Measurements from ENCODE around the gene RNU7-1. TPM values are rescaled to one million over a fixed set of nuclear protein-coding genes. Genes with fewer than 3 reads are reported as not detected.
A peak's percentile ranks its signal among the peaks of the same experiment; 100 is the strongest.

RNU7-1 gene
- polyA plus RNA-seq, 1 donor, result not detected

DNA sequence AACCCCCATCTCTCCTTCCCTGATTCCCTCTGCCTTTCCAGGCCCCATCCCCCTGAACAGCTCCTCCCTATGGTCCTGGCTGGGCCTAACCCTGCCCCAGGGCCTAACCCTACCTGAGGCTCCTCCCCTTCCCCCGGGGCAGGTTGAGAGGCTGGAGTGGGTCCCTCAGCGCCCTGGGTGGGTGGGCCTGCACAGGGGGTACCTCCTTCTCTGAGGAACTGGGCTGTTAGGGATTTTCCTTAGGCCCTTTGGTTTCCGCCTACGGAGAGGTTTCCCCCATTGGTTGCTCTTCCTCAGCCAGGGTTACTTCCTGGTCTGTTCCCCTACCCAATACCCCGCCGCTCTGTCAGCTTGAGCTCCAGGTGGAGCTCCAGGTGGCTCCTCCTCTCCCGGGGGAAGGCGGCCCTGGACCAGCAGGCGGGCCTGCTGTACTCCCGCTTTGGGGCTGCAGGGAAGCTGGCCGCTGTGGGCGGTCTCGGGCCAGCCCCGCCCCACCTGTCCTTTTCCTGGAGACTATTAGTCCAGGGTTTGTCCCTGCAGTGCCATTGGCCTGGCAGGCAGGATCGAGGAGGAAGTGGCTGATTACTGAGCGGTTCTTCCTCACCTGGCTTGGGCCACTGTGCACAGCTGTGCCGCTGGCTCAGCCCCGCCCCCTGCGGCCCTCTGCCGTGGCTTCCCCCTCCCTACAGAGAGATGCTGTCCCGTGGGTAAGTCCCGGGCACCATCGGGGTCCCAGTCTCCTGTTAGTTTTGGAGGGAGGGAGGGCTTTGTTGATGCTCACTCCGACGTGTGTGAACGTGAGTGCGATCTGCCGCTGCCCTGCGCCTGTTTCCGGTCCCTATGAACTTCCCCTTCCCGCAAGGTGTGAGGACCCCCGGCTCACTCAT lies 2.7 kb downstream of the RNU7-1 start:
- Histone ChIP-seq H3K36me3 (ENCODE audit: control insufficient read depth, insufficient read depth, low read length) (peaks cover 14% of the 10 kb centered on the region), H3K9me3 (ENCODE audit: control insufficient read depth, low read depth, low read length) (no peaks in the 10 kb centered on the region), H3K27me3 (ENCODE audit: control insufficient read depth, insufficient read depth, low read length) (no peaks in the 10 kb centered on the region), H3K4me1 (ENCODE audit: control insufficient read depth, insufficient read depth, low read length) (peaks cover 25% of the 10 kb centered on the region), H3K4me3 (ENCODE audit: low read length) (peak overlapping the region; percentile 57), H3K27ac (ENCODE audit: low read length) (peak overlapping the region; percentile 98)
- peak; percentile 97 to 99 for DNase-seq
- no CpG with 5 or more reads among the region's 32 CpGs for WGBS (ENCODE audit: insufficient coverage, low lambda C conversion rate)

DNA sequence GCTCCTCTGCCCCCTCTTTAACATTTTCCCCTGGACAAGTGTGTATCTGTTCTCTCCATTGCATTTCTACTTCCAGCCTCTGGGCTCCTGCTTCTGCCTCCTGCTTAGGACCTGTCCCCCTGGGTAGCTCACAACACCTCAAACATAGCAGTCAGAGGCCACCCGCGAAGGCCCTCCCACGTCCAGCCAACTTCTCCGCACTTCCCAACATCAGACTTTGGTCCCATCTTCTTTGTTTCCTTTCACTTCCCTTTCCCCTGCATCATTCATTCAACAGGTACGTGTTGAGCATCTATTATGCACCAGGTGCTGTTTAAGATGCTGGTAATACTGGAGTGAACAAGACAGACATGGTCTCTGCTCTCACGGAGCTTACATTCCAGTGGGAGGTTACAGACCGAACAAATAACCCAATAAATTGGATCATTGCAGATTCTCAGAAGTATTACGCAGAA lies 3.3 kb downstream of the RNU7-1 start:
- DNase-seq, result no peak
- no peaks in the 10 kb centered on the region for H3K27me3 ChIP-seq (ENCODE audit: control insufficient read depth, insufficient read depth, low read length)
- peaks cover 25% of the 10 kb centered on the region for H3K4me1 ChIP-seq (ENCODE audit: control insufficient read depth, insufficient read depth, low read length)
- H3K4me3 ChIP-seq (ENCODE audit: low read length), result peak overlapping the region; percentile 57
- peak overlapping the region; percentile 30 for H3K27ac ChIP-seq (ENCODE audit: low read length)
- WGBS (ENCODE audit: insufficient coverage, low lambda C conversion rate), result 27% methylated on average over 2 of the region's 8 CpGs
- no peaks in the 10 kb centered on the region for H3K9me3 ChIP-seq (ENCODE audit: control insufficient read depth, low read depth, low read length)
- peaks cover 8% of the 10 kb centered on the region for H3K36me3 ChIP-seq (ENCODE audit: control insufficient read depth, insufficient read depth, low read length)

DNA sequence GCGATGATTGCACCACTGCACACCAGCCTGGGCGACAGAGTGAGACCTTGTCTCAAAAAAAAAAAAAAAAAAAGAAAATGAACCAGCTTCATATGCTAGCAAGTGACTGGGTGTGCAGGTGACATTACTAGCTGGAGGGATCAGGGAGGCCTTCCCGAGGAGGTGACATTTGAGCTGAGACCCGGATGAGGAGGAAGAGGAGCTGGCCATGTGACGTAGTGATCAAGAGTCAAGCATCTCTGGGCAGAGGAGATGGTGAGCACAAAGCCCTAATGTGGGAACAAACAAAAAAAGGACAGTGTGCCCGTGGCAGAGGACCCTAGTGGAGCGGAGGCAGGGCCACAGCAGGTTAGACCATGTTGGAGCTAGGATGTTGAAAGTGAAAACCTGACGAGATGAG lies 4.0 kb downstream of the RNU7-1 start:
- no peaks in the 10 kb centered on the region for H3K27me3 ChIP-seq (ENCODE audit: control insufficient read depth, insufficient read depth, low read length)
- no peak overlapping the region for H3K4me3 ChIP-seq (ENCODE audit: low read length)
- DNase-seq, result no peak
- 77% methylated on average over 3 of the region's 8 CpGs for WGBS (ENCODE audit: insufficient coverage, low lambda C conversion rate)
- H3K27ac ChIP-seq (ENCODE audit: low read length), result no peak overlapping the region
- no peaks in the 10 kb centered on the region for H3K9me3 ChIP-seq (ENCODE audit: control insufficient read depth, low read depth, low read length)
- H3K36me3 ChIP-seq (ENCODE audit: control insufficient read depth, insufficient read depth, low read length), result peaks cover 3% of the 10 kb centered on the region
- H3K4me1 ChIP-seq (ENCODE audit: control insufficient read depth, insufficient read depth, low read length), result peaks cover 25% of the 10 kb centered on the region

DNA sequence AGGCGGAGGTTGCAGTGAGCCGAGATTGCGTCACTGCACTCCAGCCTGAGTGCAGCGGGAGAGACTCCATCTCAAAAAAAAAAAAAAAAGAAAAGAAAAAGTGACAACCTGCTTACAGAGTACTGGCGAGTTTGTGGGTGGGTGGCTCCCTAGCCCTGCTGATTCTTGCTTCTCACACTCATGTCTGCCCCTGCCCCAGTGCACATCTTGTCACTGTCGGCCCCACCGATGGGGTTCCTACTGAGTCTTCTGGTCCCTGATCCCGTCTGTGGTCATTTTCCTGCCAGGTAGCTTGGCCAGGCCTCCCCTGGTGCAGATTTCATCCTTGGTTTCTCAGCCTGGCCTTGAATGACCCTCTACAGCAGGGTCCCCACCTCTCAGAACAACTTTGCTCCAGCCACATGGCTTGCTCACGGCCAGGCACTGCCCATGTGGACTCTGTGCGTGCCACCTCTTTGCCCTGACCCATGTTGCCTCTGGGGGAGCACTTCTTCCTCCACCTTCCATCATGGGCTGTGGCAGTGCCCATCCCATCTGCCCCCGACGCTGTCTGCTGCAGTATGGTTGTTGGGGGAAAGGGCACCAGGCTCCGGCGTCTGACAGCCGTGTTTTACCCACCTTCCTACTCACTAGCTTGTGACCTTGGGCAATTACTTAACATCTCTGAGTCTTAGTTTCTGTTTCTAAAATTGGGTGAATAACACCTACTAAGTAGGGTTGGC lies 5.4 kb downstream of the RNU7-1 start:
- DNase-seq, result no peak
- Histone ChIP-seq H3K27ac (ENCODE audit: low read length) (no peak overlapping the region), H3K27me3 (ENCODE audit: control insufficient read depth, insufficient read depth, low read length) (no peaks in the 10 kb centered on the region), H3K36me3 (ENCODE audit: control insufficient read depth, insufficient read depth, low read length) (peaks cover 2% of the 10 kb centered on the region), H3K9me3 (ENCODE audit: control insufficient read depth, low read depth, low read length) (no peaks in the 10 kb centered on the region), H3K4me3 (ENCODE audit: low read length) (no peak overlapping the region), H3K4me1 (ENCODE audit: control insufficient read depth, insufficient read depth, low read length) (peaks cover 21% of the 10 kb centered on the region)
- WGBS (ENCODE audit: insufficient coverage, low lambda C conversion rate), result 100% methylated on average over 1 of the region's 15 CpGs

DNA sequence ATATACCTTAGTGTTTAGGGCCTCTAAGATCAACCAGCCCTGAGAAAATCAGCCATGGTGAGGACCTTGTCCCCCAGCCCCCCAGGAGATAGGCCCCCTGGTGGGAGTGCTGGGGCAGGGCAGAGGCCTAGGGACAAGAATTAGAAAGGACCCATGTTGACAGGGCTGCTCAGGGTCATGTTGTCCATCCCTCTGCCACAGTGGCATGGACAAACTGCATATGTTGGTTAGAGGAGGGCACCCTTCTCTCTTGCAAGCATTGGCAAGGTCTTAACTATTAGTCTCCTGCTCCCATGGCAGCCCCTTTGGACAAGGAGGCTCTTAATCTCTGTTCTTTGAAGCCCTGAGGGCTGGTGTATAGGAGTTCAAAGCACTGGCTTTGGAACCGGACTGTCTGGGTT lies 6.8 kb downstream of the RNU7-1 start:
- Histone ChIP-seq H3K4me3 (ENCODE audit: low read length) (no peak overlapping the region), H3K36me3 (ENCODE audit: control insufficient read depth, insufficient read depth, low read length) (peaks cover 9% of the 10 kb centered on the region), H3K9me3 (ENCODE audit: control insufficient read depth, low read depth, low read length) (no peaks in the 10 kb centered on the region), H3K27ac (ENCODE audit: low read length) (no peak overlapping the region), H3K27me3 (ENCODE audit: control insufficient read depth, insufficient read depth, low read length) (no peaks in the 10 kb centered on the region), H3K4me1 (ENCODE audit: control insufficient read depth, insufficient read depth, low read length) (peaks cover 11% of the 10 kb centered on the region)
- no CpG with 5 or more reads among the region's 1 CpG for WGBS (ENCODE audit: insufficient coverage, low lambda C conversion rate)
- DNase-seq, result no peak

DNA sequence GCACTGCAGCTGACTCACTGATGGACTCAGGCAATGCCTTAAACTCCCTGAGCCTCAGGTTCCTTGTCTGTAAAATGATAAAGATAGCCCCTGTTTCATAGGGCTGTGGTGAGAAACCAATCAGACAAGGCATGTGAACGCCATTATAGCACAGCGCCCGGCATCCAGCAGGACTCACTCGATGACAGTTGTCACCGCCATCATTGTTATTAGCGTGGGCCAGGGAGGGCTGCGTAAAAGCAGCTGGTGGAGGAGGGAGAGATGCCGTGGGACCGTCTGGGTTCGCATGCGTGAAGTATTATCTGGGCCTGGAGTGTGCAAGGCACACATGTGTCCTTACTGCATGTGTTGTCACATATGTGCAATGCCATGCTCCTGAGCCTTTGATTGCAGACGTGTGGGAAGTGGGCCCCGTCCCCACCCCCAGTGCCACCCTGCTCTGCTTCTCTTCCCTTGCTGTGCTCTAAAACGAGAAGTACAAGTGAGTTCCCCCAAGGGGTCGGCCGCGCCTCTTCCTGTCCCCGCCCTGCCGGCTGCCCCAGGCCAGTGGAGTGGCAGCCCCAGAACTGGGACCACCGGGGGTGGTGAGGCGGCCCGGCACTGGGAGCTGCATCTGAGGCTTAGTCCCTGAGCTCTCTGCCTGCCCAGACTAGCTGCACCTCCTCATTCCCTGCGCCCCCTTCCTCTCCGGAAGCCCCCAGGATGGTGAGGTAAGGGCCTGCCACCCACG lies 7.4 kb downstream of the RNU7-1 start, which contains the start of gene PTPN6:
PTPN6 (plus strand) TSS at position 546 of the 730 bp plus-strand sequence; CDS start at position 703, 157 bp downstream.
- Histone ChIP-seq H3K4me1 (ENCODE audit: control insufficient read depth, insufficient read depth, low read length) (peaks cover 5% of the 10 kb centered on the region), H3K27ac (ENCODE audit: low read length) (no peak within 1 kb of the TSS), H3K27me3 (ENCODE audit: control insufficient read depth, insufficient read depth, low read length) (no peaks in the 10 kb centered on the region), H3K36me3 (ENCODE audit: control insufficient read depth, insufficient read depth, low read length) (peaks cover 10% of the 10 kb centered on the region), H3K9me3 (ENCODE audit: control insufficient read depth, low read depth, low read length) (no peaks in the 10 kb centered on the region), H3K4me3 (ENCODE audit: low read length) (peak within 1 kb of the TSS; percentile 38)
- no peak for DNase-seq
- WGBS (ENCODE audit: insufficient coverage, low lambda C conversion rate), result no CpG with 5 or more reads among the region's 25 CpGs

DNA sequence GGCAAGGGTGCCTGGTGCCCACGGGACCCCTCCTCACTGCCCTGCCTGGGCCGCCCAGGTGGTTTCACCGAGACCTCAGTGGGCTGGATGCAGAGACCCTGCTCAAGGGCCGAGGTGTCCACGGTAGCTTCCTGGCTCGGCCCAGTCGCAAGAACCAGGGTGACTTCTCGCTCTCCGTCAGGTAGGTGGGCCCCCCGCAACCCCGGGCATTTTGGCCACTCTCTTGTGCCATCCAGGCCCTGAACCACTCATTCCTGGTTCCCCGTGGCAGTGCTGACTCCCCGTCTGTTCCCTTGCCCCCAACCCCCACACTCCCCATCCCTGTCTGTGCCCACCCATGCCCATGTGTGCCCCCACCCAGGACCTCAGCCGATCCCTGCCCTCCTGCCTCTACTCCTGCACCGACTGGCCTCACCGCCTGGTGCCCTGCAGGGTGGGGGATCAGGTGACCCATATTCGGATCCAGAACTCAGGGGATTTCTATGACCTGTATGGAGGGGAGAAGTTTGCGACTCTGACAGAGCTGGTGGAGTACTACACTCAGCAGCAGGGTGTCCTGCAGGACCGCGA lies 8.0 kb downstream of the RNU7-1 start:
- no peaks in the 10 kb centered on the region for H3K27me3 ChIP-seq (ENCODE audit: control insufficient read depth, insufficient read depth, low read length)
- H3K27ac ChIP-seq (ENCODE audit: low read length), result no peak overlapping the region
- no peaks in the 10 kb centered on the region for H3K9me3 ChIP-seq (ENCODE audit: control insufficient read depth, low read depth, low read length)
- H3K4me1 ChIP-seq (ENCODE audit: control insufficient read depth, insufficient read depth, low read length), result peaks cover 5% of the 10 kb centered on the region
- H3K4me3 ChIP-seq (ENCODE audit: low read length), result peak overlapping the region; percentile 38
- peaks cover 16% of the 10 kb centered on the region for H3K36me3 ChIP-seq (ENCODE audit: control insufficient read depth, insufficient read depth, low read length)
- no peak for DNase-seq
- no CpG with 5 or more reads among the region's 20 CpGs for WGBS (ENCODE audit: insufficient coverage, low lambda C conversion rate)

DNA sequence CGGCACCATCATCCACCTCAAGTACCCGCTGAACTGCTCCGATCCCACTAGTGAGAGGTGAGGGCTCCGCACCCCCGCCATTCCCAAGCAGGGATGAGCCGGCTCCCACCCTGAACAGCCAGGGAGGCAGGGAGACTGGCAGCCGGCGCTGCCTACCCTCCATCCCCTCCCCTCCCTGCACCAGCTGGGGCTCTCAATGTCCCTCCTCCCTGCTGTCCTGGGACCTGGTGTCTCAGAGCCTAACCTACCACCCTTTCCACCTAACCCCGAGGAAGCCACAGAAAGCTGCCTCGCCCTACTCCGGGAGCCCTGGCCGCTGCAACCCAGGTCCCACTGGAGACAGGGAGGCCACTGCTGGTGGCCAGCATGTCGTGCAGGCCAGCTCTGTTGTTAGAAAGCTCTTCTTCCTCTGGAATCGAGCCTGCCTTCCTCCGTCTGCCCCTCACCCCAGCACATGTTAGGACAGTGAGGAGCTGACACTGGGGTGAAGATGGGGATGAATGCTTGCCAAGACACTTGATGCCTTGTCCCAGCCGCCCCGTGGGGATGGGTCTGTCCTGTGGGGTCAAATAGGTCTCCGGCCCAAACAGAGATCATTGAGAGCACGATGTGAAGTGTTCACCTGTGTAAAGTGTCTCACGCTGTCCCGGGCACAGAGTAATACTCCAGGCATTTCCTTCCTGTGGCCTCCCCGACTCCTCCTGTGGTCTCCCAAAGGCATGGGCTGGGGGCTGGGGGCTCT lies 8.7 kb downstream of the RNU7-1 start:
- Histone ChIP-seq H3K36me3 (ENCODE audit: control insufficient read depth, insufficient read depth, low read length) (peaks cover 21% of the 10 kb centered on the region), H3K27me3 (ENCODE audit: control insufficient read depth, insufficient read depth, low read length) (no peaks in the 10 kb centered on the region), H3K4me3 (ENCODE audit: low read length) (peak overlapping the region; percentile 38), H3K4me1 (ENCODE audit: control insufficient read depth, insufficient read depth, low read length) (peaks cover under 1% of the 10 kb centered on the region), H3K27ac (ENCODE audit: low read length) (no peak overlapping the region), H3K9me3 (ENCODE audit: control insufficient read depth, low read depth, low read length) (no peaks in the 10 kb centered on the region)
- no peak for DNase-seq
- 78% methylated on average over 3 of the region's 22 CpGs for WGBS (ENCODE audit: insufficient coverage, low lambda C conversion rate)

DNA sequence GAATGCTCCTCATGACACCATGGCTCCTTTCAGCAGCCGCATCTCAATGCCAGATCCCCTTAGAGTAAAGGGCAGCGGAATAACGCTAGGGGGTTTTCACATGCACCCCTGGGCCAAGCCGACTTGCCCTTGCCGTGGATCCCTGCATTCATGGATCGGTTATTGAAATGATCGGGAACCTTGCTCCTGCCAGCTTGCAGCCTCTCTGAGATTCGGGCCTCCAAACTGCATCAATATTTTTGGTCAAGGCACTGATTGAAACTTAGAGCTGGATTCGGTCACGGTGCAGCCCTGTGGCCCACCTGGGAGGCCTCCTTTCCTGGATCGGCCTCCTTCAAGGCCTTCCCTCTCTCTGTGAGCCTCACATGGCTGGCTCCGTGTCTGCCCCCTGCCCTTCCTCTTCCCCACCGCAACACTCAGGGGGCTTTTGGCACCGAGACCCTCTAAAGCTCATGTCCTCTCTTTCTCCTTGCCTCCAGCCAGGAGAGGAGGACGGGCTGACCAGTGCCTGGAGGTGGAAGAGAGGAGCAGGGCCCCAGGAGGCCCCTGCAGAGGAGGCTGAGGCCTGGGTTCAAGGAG lies 9.3 kb downstream of the RNU7-1 start:
- H3K4me1 ChIP-seq (ENCODE audit: control insufficient read depth, insufficient read depth, low read length), result no peaks in the 10 kb centered on the region
- H3K4me3 ChIP-seq (ENCODE audit: low read length), result peak overlapping the region; percentile 38
- peak overlapping the region; percentile 20 for H3K27ac ChIP-seq (ENCODE audit: low read length)
- no peaks in the 10 kb centered on the region for H3K27me3 ChIP-seq (ENCODE audit: control insufficient read depth, insufficient read depth, low read length)
- no peaks in the 10 kb centered on the region for H3K9me3 ChIP-seq (ENCODE audit: control insufficient read depth, low read depth, low read length)
- DNase-seq, result no peak
- 100% methylated on average over 1 of the region's 15 CpGs for WGBS (ENCODE audit: insufficient coverage, low lambda C conversion rate)
- H3K36me3 ChIP-seq (ENCODE audit: control insufficient read depth, insufficient read depth, low read length), result peaks cover 21% of the 10 kb centered on the region

All from large intestine (tissue), 3 donors.